Breast epithelium (tissue), 3 donors: ENCODE data around the gene TESK2.

ENCODE experiments used
- POLR2A ChIP-seq: fragments of 450-650 bp; IDR thresholded peaks from one replicate; pipeline ENCODE4 v1.6.1; 2016; ENCODE audit warnings: antibody characterized with exemption, mild to moderate bottlenecking, moderate library complexity
- POLR2AphosphoS5 ChIP-seq, 3 donors: sonication (generic); formaldehyde crosslinking; IDR thresholded peaks; one replicate each; pipeline ENCODE4 v1.6.1; 2017; ENCODE audit warnings: antibody characterized with exemption in 3 of 3
- TF ChIP-seq, protein P1 (sequence below), 3 donors: fragments of 450-650 bp; IDR thresholded peaks; one replicate each; pipeline ENCODE4 v1.5.1; 2016 to 2017; ENCODE audit warnings: antibody characterized with exemption in 3 of 3, mild to moderate bottlenecking in 3 of 3, moderate library complexity in 3 of 3

DNA sequence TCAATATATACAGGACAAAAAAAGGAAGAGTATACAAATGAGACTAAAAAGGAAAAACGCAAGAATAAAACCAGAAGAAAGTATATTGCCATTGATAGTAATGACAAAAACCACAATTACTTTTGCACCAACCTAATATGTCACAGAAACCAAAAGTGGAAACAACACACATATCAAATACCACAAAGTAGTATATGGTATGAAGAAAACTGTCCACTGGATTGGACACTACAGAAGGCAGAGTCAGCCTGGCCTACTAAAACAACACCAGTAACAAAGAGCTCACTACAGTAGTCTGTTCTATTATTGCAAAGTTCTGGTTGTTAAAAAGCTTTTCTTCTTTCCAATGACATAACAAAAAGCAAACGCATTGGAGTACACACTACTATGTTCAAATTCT lies 17.7 kb downstream of the TESK2 start:
- TF ChIP-seq, protein P1, sequence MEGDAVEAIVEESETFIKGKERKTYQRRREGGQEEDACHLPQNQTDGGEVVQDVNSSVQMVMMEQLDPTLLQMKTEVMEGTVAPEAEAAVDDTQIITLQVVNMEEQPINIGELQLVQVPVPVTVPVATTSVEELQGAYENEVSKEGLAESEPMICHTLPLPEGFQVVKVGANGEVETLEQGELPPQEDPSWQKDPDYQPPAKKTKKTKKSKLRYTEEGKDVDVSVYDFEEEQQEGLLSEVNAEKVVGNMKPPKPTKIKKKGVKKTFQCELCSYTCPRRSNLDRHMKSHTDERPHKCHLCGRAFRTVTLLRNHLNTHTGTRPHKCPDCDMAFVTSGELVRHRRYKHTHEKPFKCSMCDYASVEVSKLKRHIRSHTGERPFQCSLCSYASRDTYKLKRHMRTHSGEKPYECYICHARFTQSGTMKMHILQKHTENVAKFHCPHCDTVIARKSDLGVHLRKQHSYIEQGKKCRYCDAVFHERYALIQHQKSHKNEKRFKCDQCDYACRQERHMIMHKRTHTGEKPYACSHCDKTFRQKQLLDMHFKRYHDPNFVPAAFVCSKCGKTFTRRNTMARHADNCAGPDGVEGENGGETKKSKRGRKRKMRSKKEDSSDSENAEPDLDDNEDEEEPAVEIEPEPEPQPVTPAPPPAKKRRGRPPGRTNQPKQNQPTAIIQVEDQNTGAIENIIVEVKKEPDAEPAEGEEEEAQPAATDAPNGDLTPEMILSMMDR (IDR thresholded peaks at IDR 0.05) = no peak
- TF ChIP-seq POLR2A = no peak
- TF ChIP-seq POLR2AphosphoS5 (IDR thresholded peaks at IDR 0.05) = no peak
